Measurements from ENCODE around the gene CHCHD6. TPM values are rescaled to one million over a fixed set of nuclear protein-coding genes. Genes with fewer than 3 reads are reported as not detected.

Gene CHCHD6
- total RNA-seq, 1 donor from 2014 or later, result 17.2 TPM

GRCh38 chr3:127008236-127008635 is 304.2 kb downstream of the CHCHD6 start:
- no peaks in the 10 kb centered on the region for H3K9me3 Mint-ChIP-seq (ENCODE audit: unreplicated experiment)
- H3K27ac Mint-ChIP-seq (ENCODE audit: unreplicated experiment), result no peak overlapping the region
- H3K36me3 Mint-ChIP-seq (ENCODE audit: unreplicated experiment), result no peaks in the 10 kb centered on the region
- TF ChIP-seq, protein P1, sequence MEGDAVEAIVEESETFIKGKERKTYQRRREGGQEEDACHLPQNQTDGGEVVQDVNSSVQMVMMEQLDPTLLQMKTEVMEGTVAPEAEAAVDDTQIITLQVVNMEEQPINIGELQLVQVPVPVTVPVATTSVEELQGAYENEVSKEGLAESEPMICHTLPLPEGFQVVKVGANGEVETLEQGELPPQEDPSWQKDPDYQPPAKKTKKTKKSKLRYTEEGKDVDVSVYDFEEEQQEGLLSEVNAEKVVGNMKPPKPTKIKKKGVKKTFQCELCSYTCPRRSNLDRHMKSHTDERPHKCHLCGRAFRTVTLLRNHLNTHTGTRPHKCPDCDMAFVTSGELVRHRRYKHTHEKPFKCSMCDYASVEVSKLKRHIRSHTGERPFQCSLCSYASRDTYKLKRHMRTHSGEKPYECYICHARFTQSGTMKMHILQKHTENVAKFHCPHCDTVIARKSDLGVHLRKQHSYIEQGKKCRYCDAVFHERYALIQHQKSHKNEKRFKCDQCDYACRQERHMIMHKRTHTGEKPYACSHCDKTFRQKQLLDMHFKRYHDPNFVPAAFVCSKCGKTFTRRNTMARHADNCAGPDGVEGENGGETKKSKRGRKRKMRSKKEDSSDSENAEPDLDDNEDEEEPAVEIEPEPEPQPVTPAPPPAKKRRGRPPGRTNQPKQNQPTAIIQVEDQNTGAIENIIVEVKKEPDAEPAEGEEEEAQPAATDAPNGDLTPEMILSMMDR (IDR thresholded peaks at IDR 0.05; ENCODE audit: partially characterized antibody, unreplicated experiment), result no peak
- H3K4me3 Mint-ChIP-seq (ENCODE audit: unreplicated experiment), result no peak overlapping the region
- H3K4me1 Mint-ChIP-seq (ENCODE audit: low read depth, unreplicated experiment), result peaks cover 22% of the 10 kb centered on the region
- H3K27me3 Mint-ChIP-seq (ENCODE audit: unreplicated experiment), result peaks cover 10% of the 10 kb centered on the region
- no peak for DNase-seq

- no peak for DNase-seq
- H3K36me3 Mint-ChIP-seq (ENCODE audit: unreplicated experiment), result no peaks in the 10 kb centered on the region
- peaks cover 17% of the 10 kb centered on the region for H3K4me1 Mint-ChIP-seq (ENCODE audit: low read depth, unreplicated experiment)
- no peaks in the 10 kb centered on the region for H3K9me3 Mint-ChIP-seq (ENCODE audit: unreplicated experiment)
- no peak overlapping the region for H3K4me3 Mint-ChIP-seq (ENCODE audit: unreplicated experiment)
- H3K27ac Mint-ChIP-seq (ENCODE audit: unreplicated experiment), result peak overlapping the region; percentile 68
- peaks cover 10% of the 10 kb centered on the region for H3K27me3 Mint-ChIP-seq (ENCODE audit: unreplicated experiment)
- TF ChIP-seq, protein P1 (IDR thresholded peaks at IDR 0.05; ENCODE audit: partially characterized antibody, unreplicated experiment), result no peak
Measured at GRCh38 chr3:127009531-127009930, 305.5 kb downstream of the CHCHD6 start.

Other genes with a start within 250 kb of the CHCHD6 start
- gene ZXDC, start 228.3 kb upstream of the CHCHD6 start, total RNA-seq (ENCODE audit: unreplicated experiment), result 39.5 TPM
- not detected for gene UROC1, start 186.5 kb upstream of the CHCHD6 start, total RNA-seq (ENCODE audit: unreplicated experiment)
- gene CHST13, start 180.1 kb upstream of the CHCHD6 start, total RNA-seq (ENCODE audit: unreplicated experiment), result not detected
- not detected for gene C3orf22, start 145.3 kb upstream of the CHCHD6 start, total RNA-seq (ENCODE audit: unreplicated experiment)
- gene TXNRD3, start 49.1 kb upstream of the CHCHD6 start, total RNA-seq (ENCODE audit: unreplicated experiment), result 1.8 TPM